ENCODE measurements around the gene ZNF84.

The ZNF84 gene

GRCh38 chr12:133037207-133038005 lies at the start of gene ZNF84:
Gene ZNF84 (plus strand): TSS chr12:133037509. CDS start chr12:133041468, 3,959 bp downstream.
- DNase-seq (ENCODE audit: low spot score) = peak; percentile 81

- DNase-seq (ENCODE audit: low spot score) = no peak
Measured at GRCh38 chr12:132998741-132999140, 38.6 kb upstream of the ZNF84 start.

- DNase-seq (ENCODE audit: low spot score) = no peak
Measured at GRCh38 chr12:133010657-133011297, 26.5 kb upstream of the ZNF84 start.

DNA sequence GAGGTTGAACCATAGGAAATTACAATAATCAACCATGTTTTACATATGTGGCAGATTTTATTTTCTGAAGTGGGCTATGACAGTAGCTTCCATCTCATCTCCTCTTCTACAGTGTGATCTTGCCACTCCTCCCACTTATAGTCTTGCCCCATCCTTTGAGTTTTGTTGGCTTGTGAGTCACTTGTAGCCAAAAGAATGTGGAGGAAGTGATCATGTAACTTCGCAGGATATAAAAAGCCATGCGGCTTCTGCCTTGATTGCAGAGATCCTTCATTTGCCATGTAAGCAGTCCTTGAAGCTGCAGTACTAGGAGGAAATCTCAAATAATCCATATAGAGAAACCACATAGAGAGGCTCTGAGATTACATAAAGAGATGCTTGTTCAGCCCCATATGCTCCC lies 13.7 kb upstream of the ZNF84 start:
- no peak for DNase-seq (ENCODE audit: low spot score)

DNA sequence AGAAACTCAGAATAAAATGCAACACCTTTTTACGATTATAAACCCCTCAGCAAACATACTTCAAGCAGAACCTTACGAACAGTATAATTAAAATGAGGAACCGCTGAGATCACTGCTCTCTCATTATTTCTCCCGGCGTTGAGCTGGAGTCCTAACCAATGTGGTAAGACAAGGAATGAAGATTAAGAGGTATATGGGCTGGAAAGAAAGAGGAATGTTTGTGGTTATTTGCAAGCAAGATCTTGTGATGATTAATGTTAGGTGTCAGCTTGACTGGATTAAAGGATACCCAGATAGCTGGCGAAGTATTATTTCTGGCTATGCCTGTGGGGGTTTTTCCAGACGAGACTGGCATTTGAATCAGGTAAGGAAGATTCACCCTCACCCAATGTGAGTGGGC lies 10.3 kb upstream of the ZNF84 start:
- no peak for DNase-seq (ENCODE audit: low spot score)

DNA sequence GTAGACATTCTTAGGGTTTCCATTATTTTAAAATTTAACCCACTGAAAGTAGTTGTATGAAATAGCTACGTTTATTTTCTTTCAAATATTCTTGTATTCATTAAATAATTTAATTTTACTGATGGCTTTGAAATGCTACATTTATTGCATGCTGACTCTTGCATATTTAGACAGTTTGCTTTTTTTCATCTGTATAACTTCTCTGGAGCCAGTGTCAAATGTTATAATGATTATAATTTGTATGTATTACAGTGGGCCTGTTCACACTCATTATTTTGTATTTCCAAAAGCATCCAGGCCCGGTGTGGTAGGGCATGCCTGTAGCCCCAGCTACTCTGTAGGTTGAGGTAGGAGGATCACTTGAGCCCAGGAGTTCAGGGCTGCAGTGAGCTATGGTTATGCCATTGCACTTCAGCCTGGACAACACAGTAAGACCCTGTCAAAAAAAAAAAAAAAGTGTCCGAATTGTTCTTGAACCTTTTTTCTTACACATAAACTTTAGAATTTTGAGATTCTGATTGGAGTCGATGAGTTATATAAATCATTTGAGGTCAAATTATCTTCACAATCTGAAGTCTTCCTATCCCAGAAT lies 905 bp downstream of the ZNF84 start:
- DNase-seq (ENCODE audit: low spot score) = no peak

GRCh38 chr12:133046698-133047097 lies 9.4 kb downstream of the ZNF84 start:
- no peak for DNase-seq (ENCODE audit: low spot score)

DNA sequence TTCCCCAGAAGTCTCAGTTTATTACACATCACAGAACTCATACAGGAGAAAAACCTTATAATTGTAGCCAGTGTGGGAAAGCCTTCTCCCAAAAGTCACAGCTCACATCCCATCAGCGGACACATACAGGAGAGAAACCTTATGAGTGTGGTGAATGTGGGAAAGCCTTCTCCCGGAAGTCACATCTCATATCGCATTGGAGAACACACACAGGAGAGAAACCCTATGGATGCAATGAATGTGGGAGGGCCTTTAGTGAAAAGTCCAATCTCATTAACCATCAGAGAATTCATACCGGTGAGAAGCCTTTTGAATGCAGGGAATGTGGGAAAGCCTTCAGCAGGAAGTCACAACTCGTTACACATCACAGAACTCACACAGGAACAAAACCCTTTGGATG lies 20.1 kb downstream of the ZNF84 start:
- no peak for DNase-seq (ENCODE audit: low spot score)

- DNase-seq (ENCODE audit: low spot score) = no peak
Measured at GRCh38 chr12:133058203-133059113, 21.1 kb downstream of the ZNF84 start.

DNA sequence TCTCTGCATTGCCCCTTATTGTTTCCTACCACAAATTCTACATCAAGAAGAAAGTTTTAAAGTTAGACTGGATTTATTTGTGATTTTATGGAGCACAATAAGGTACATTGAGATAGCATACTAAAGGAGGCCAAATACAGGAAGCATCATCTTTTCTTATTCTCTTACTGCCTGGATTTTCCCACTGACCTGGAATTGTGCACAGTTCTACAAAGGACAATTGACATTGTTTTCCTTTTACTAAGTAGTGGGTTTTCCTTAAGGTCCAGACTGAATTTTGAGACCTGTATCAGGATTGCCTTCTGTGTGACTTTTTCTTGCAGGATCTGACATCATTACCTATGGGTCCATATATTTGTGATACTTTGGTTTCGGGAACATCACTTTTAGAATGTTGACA lies 24.6 kb downstream of the ZNF84 start:
- DNase-seq (ENCODE audit: low spot score) = no peak

GRCh38 chr12:133063556-133063955 lies 26.2 kb downstream of the ZNF84 start:
- no peak for DNase-seq (ENCODE audit: low spot score)

GRCh38 chr12:133073836-133074235 lies 36.5 kb downstream of the ZNF84 start:
- DNase-seq (ENCODE audit: low spot score) = no peak

GRCh38 chr12:133080026-133080367 lies 42.7 kb downstream of the ZNF84 start:
- DNase-seq (ENCODE audit: low spot score) = no peak

- no peak for DNase-seq (ENCODE audit: low spot score)
Measured at GRCh38 chr12:133080368-133081158, 43.3 kb downstream of the ZNF84 start, which contains the start of gene ZNF140. Gene ZNF140 (plus strand): TSS chr12:133080923. CDS start chr12:133081321, 398 bp downstream.

DNA sequence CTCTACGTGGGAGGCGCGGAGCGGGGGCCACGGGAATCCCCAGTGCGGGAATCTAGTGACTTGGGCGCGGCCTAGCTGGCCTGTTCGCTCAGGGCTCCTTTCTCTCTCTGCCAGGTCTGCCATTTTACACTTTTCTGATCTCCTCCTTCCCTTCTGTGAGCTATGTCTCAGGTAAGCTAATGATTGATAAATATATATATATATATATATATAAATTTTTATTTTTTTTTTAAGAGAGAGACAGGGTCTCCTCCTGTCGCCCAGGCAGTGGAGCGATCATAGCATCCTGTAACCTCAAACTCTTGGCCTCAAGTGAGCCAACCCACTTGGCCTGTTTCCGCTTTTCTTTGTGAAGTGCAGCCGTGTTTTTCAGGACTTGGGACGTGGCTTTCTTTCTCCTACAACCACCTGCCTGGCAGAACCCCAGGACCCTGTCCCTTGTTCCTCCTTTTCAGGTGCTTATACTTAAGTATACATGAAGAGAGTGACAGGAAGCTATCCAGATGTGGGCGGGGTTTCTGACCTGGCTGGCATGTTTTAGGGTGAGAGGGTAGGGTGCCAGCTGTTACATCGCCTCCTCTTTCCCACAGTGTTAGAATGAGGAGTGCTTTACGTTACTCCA lies 44.0 kb downstream of the ZNF84 start:
- DNase-seq (ENCODE audit: low spot score) = no peak

DNA sequence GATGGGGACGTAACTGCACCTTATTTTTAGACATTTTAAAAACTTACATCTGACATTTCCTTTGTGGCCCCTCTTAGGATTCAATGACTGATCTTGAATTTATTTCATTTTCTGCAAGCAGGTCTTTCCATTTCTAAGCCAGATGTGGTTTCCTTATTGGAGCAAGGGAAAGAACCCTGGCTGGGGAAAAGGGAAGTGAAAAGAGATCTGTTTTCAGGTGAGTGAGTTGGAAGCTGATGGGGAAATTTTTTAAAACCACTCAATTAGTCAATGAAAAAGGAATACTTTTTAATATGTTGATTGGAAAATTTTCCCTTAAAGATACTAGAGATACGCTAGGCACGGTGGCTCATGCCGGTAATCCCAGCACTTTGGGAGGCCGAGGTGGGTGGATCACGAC lies 46.0 kb downstream of the ZNF84 start:
- DNase-seq (ENCODE audit: low spot score) = no peak

GRCh38 chr12:133105620-133106019 lies 68.3 kb downstream of the ZNF84 start:
- no peak for DNase-seq (ENCODE audit: low spot score)

- no peak for DNase-seq (ENCODE audit: low spot score)
Measured at GRCh38 chr12:133106253-133106652, 68.9 kb downstream of the ZNF84 start.

DNA sequence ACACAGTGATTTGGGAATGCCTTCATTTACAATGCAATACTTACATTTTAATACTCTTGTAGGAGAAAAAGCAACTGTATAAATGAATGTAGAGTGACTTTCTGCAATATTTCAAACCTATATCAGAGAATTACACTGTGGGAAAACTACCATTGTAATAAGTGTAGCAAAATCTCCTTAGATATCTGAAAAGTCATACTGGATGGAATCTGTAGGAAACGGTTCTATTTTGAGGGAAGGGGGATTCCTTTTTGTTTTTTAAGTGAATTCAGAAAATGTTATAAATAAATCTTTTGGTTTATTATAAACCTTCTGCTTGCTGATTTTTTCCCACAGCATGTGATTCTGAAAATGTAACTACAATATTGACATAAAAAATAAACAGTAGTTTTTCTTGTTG lies 69.8 kb downstream of the ZNF84 start:
- no peak for DNase-seq (ENCODE audit: low spot score)

GRCh38 chr12:133108150-133108549 lies 70.8 kb downstream of the ZNF84 start:
- no peak for DNase-seq (ENCODE audit: low spot score)
